GM12878 (cell line): ENCODE measurements around the gene TRPM3. TPM values are rescaled to one million over a fixed set of nuclear protein-coding genes. Genes with fewer than 3 reads are reported as not detected.

ENCODE experiments used
- ATAC-seq: fragments of 200-7000 bp; cut with Tn5 transposase; 3 replicates; pipeline ENCODE4 v1.9.1; 2020; ENCODE audit warnings: mild to moderate bottlenecking, moderate library complexity
- BruUV-seq: library from RNA; stranded (reverse); fragments of 400-500 nt; replicated peaks from 2 replicates; lab custom pipeline; 2021; lab: Mats Ljungman, UMichigan
- CTCF ChIA-PET: fragments of 300-600 bp; sonication (Branson Sonifier 250); formaldehyde crosslinking; extraction: SDS; loops from one replicate; lab custom pipeline; 2021; ENCODE audit warnings: inconsistent platforms; lab: Yijun Ruan, JAX
- POLR2A ChIA-PET: fragments of 350-600 bp; formaldehyde crosslinking; extraction: SDS; loops from one replicate; lab custom pipeline; 2021; ENCODE audit warnings: inconsistent platforms; lab: Charles Lee
- RAD21 ChIA-PET: fragments of 300-600 bp; sonication (Branson Sonifier 250); formaldehyde crosslinking; loops from one replicate; lab custom pipeline; 2023; ENCODE audit warnings: antibody characterized with exemption; ENCODE audit not compliant: unreplicated experiment; lab: Charles Lee
- SMC1A ChIA-PET: fragments of 300-600 bp; sonication (Branson Sonifier 250); formaldehyde crosslinking; loops from one replicate; lab custom pipeline; 2023; ENCODE audit not compliant: unreplicated experiment, uncharacterized antibody; lab: Charles Lee
- DNase-seq: peaks from one replicate; pipeline ENCODE4 v3.0.0-alpha.2; 2011; ENCODE audit warnings: low read depth, low spot score
- FAIRE-seq: peaks from 3 replicates; lab custom pipeline; 2011; peaks lifted over from hg19 to GRCh38; lab: Jason Lieb, UNC
- H2AFZ ChIP-seq: 2 replicates; pipeline ENCODE4 v1.6.0; 2011; ENCODE audit warnings: low read depth, low read length, control low read depth; ENCODE audit not compliant: control insufficient read depth
- H3K27ac ChIP-seq: 2 replicates; pipeline ENCODE4 v1.5.1; 2011; ENCODE audit warnings: control low read depth; ENCODE audit not compliant: control insufficient read depth, insufficient read depth
- H3K27me3 ChIP-seq, 2 experiments: replicated peaks in 1 of 2; 2 replicates each; pipeline versions ENCODE4 v1.6.0 to v1.6.1; 2011; ENCODE audit warnings: low read length in 1 of 2; ENCODE audit not compliant: control insufficient read depth in 2 of 2, insufficient read depth in 2 of 2
- H3K36me3 ChIP-seq, 2 experiments: 2 replicates each; pipeline ENCODE4 v1.5.1; 2011; ENCODE audit warnings: low read length in 1 of 2; ENCODE audit not compliant: control insufficient read depth in 2 of 2, insufficient read depth in 2 of 2
- H3K4me1 ChIP-seq: 2 replicates; pipeline ENCODE4 v1.6.1; 2011; ENCODE audit warnings: mild to moderate bottlenecking, low read length, moderate library complexity, mixed read lengths; ENCODE audit not compliant: control insufficient read depth, insufficient read depth
- H3K4me2 ChIP-seq: 2 replicates; pipeline ENCODE4 v1.6.0; 2011; ENCODE audit warnings: control low read depth; ENCODE audit not compliant: control insufficient read depth, insufficient read depth
- H3K4me3 ChIP-seq: fragments of 200-600 bp; sonication (generic); 2 replicates; pipeline ENCODE4 v1.5.1; 2016
- H3K79me2 ChIP-seq: 2 replicates; pipeline ENCODE4 v1.6.0; 2011; ENCODE audit warnings: low read length; ENCODE audit not compliant: control insufficient read depth, insufficient read depth
- H3K9ac ChIP-seq: 2 replicates; pipeline ENCODE4 v1.8.0; 2011; ENCODE audit warnings: low read length, control low read depth, mixed read lengths; ENCODE audit not compliant: control insufficient read depth, insufficient read depth
- H3K9me3 ChIP-seq: replicated peaks from 3 replicates; pipeline ENCODE4 v1.5.1; 2011; ENCODE audit warnings: mild to moderate bottlenecking, low read length; ENCODE audit not compliant: control insufficient read depth, insufficient read depth
- H4K20me1 ChIP-seq: 2 replicates; pipeline ENCODE4 v1.6.0; 2011; ENCODE audit not compliant: control insufficient read depth, insufficient read depth
- BHLHE40 ChIP-seq, 2 experiments: fragments of 450-650 bp in 1 of 2; IDR thresholded peaks; 2 replicates each; pipeline ENCODE4 v1.6.1; 2011 to 2017; ENCODE audit warnings: low read depth in 2 of 2, borderline replicate concordance in 1 of 2, improper control_type of control experiment in 1 of 2, low read length in 1 of 2, mild to moderate bottlenecking in 1 of 2
- CEBPB ChIP-seq, 2 experiments: fragments of 150-350 bp in 1 of 2; IDR thresholded peaks; 2 replicates each; pipeline ENCODE4 v1.6.1; 2012 to 2014; ENCODE audit warnings: low read depth in 2 of 2, low read length in 2 of 2, borderline replicate concordance in 1 of 2, inconsistent platforms in 1 of 2
- EGR1 ChIP-seq, 2 experiments: IDR thresholded peaks; 1 replicate in 1 of 2; 2 replicates in 1 of 2; pipeline ENCODE4 v1.6.1; 2011 to 2012; ENCODE audit warnings: low read depth in 2 of 2, low read length in 2 of 2, borderline replicate concordance in 1 of 2, mild to moderate bottlenecking in 1 of 2, moderate library complexity in 1 of 2
- IKZF2 ChIP-seq, 2 experiments: fragments of 450-650 bp; IDR thresholded peaks; 2 replicates each; pipeline ENCODE4 v1.6.1; 2017; ENCODE audit warnings: mild to moderate bottlenecking in 2 of 2, moderate library complexity in 2 of 2
- NR2F1 ChIP-seq: fragments of 450-650 bp; conservative IDR thresholded peaks from 2 replicates; pipeline ENCODE4 v1.6.1; 2017; ENCODE audit warnings: mild to moderate bottlenecking
- POU2F2 ChIP-seq: IDR thresholded peaks from 3 replicates; pipeline ENCODE4 v1.6.1; 2011; ENCODE audit warnings: low read depth, mild to moderate bottlenecking, low read length, borderline replicate concordance
- RAD21 ChIP-seq: IDR thresholded peaks from 2 replicates; pipeline ENCODE4 v1.6.1; 2011; ENCODE audit warnings: mild to moderate bottlenecking, low read depth, low read length, moderate library complexity; ENCODE audit not compliant: insufficient read depth
- SMC3 ChIP-seq: IDR thresholded peaks from 2 replicates; pipeline ENCODE4 v1.6.1; 2011; ENCODE audit warnings: low read length, improper control_type of control experiment, borderline replicate concordance
- TBL1XR1 ChIP-seq: IDR thresholded peaks from 2 replicates; pipeline ENCODE4 v1.6.1; 2012; ENCODE audit warnings: low read depth, low read length, improper control_type of control experiment
- TCF7 ChIP-seq: IDR thresholded peaks from 2 replicates; pipeline ENCODE4 v1.6.1; 2014; ENCODE audit warnings: antibody characterized with exemption, borderline replicate concordance
- WRNIP1 ChIP-seq: IDR thresholded peaks from 2 replicates; pipeline ENCODE4 v1.6.1; 2011; ENCODE audit warnings: low read depth, low read length, improper control_type of control experiment, borderline replicate concordance
- YY1 ChIP-seq: IDR thresholded peaks from 2 replicates; pipeline ENCODE4 v1.6.1; 2011; ENCODE audit warnings: low read depth, mild to moderate bottlenecking, low read length
- WGBS: methylation state at CpG from one replicate; pipeline ENCODE4 v1.1.6; 2016; ENCODE audit warnings: low lambda C conversion rate; ENCODE audit not compliant: insufficient replicate concordance, insufficient coverage; ENCODE audit errors: missing lambda C conversion rate; 5-methylcytosine and 5-hydroxymethylcytosine counted together
- in situ Hi-C: fragments of 300-500 bp; cut with MboI; formaldehyde crosslinking; loops from 9 replicates; pipeline ENCODE4 v1.14.3; 2018; ENCODE audit warnings: mixed read lengths
- intact Hi-C: fragments of 100-400 bp; cut with micrococcal nuclease; formaldehyde crosslinking; loops from one replicate; pipeline ENCODE4 v1.14.2; 2022; ENCODE audit not compliant: unreplicated experiment
- polyA plus RNA-seq, 11 experiments: library from polyadenylated mRNA; depleted of rRNA in 4 of 11; unstranded in 6 of 11; stranded (reverse) in 5 of 11; fragments of >200 nt; fragmentation: Nextera tagmentation in 4 of 11; fragmentation: Illumina TruSeq in 1 of 11; extraction: Ambion mirVana in 4 of 11; extraction: Trizol in 1 of 11; gene quantifications; 1 replicate in 1 of 11; 2 replicates in 10 of 11; pipeline versions ENCODE4 v1.2.1 to v1.2.3, GENCODE V29; 2011 to 2016; ENCODE audit warnings: inconsistent platforms in 2 of 11, missing spikeins in 2 of 11, low read depth in 1 of 11
- total RNA-seq, 4 experiments: library from RNA; depleted of rRNA in 3 of 4; stranded (reverse); fragments of >200 nt in 3 of 4; fragmentation: Illumina TruSeq in 1 of 4; extraction: Trizol in 1 of 4; gene quantifications; 2 replicates each; pipeline versions ENCODE4 v1.2.1 to v1.2.3, GENCODE V29; 2013 to 2021
- TF ChIP-seq, protein P1 (sequence below): fragments of 150-350 bp; IDR thresholded peaks from 2 replicates; pipeline ENCODE4 v1.6.1; 2014; ENCODE audit warnings: mild to moderate bottlenecking, low read depth, low read length

The TRPM3 gene
- total and polyA plus RNA-seq, 10 of the 15 experiments (the other 5 are each of a cell fraction or from before 2014, with no cell fraction given): not detected

- TF ChIP-seq EGR1 (IDR thresholded peaks at IDR 0.05; ENCODE audit: borderline replicate concordance in 1 of 2, low read depth in 2 of 2, low read length in 2 of 2) (no peak), NR2F1 (no peak), TCF7 (no peak), IKZF2 (IDR thresholded peaks at IDR 0.05) (no peak), WRNIP1 (no peak), SMC3 (no peak)
Measured at GRCh38 chr9:70529833-70530232, 591.6 kb downstream of the TRPM3 start (continued).

DNA sequence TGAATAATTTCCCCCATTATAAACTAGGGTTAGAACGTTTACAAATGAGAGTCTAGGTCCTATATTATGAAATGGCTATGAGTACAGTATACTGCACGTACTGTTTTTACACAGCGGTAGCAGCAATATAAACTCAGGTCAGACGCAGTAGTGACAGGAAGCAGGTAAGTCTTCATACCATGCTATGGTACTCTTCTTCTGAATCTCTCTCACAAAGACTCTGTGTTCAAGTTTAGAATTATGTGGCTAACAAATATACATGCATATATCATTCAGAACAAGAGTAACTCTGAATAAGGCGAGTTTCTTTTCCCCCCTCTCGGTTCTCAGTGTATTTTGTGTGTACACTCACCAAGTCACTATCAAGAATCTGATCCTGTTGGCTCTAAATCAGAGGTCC lies 592.0 kb downstream of the TRPM3 start:
- TF ChIP-seq RAD21: no peak
- no peak for TF ChIP-seq TBL1XR1
- no peak for TF ChIP-seq CEBPB (IDR thresholded peaks at IDR 0.05; ENCODE audit: borderline replicate concordance in 1 of 2, low read depth in 2 of 2, low read length in 2 of 2)
- TF ChIP-seq BHLHE40 (IDR thresholded peaks at IDR 0.05; ENCODE audit: borderline replicate concordance in 1 of 2, low read depth in 2 of 2, low read length in 1 of 2): no peak
- TF ChIP-seq, protein P1, sequence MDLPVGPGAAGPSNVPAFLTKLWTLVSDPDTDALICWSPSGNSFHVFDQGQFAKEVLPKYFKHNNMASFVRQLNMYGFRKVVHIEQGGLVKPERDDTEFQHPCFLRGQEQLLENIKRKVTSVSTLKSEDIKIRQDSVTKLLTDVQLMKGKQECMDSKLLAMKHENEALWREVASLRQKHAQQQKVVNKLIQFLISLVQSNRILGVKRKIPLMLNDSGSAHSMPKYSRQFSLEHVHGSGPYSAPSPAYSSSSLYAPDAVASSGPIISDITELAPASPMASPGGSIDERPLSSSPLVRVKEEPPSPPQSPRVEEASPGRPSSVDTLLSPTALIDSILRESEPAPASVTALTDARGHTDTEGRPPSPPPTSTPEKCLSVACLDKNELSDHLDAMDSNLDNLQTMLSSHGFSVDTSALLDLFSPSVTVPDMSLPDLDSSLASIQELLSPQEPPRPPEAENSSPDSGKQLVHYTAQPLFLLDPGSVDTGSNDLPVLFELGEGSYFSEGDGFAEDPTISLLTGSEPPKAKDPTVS: no peak
- no peak for TF ChIP-seq YY1
- TF ChIP-seq POU2F2: no peak
- Histone ChIP-seq H4K20me1 (no peaks in the 10 kb centered on the region), H3K27ac (no peak overlapping the region), H3K27me3 (no peaks in the 10 kb centered on the region), H3K9me3 (no peaks in the 10 kb centered on the region; the same call in 1 of the 3 replicates), H3K36me3 (no peaks in the 10 kb centered on the region), H3K79me2 (no peaks in the 10 kb centered on the region), H3K4me2 (no peak overlapping the region), H3K9ac (no peak overlapping the region), H2AFZ (no peak overlapping the region), H3K4me3 (no peak overlapping the region), H3K4me1 (no peaks in the 10 kb centered on the region)
- SMC1A ChIA-PET: interaction anchor here (0.6 to 1.1 kb wide), 2 partner anchors 9 to 30 kb away, joined by 3 to 5 read pairs; no protein-coding TSS in a partner anchor
- POLR2A ChIA-PET: no interaction called here
- CTCF ChIA-PET: no interaction called here
- RAD21 ChIA-PET: no interaction called here
- BruUV-seq: no TSS peak
- in situ Hi-C loops: no loop called here
- intact Hi-C loops: no loop called here
- 33% methylated on average over 6 of the region's 6 CpGs for WGBS
- ATAC-seq (no peak), FAIRE-seq (no peak), DNase-seq (no peak)
